HG03060 (cell line): ENCODE measurements around the gene MAST4.
A peak's percentile ranks its signal among the peaks of the same experiment; 100 is the strongest.
"Not testable (repeated sequence)": the region's sequence is repeated elsewhere in the genome, so short reads cannot be mapped to it uniquely, and the experiment has no call there.

ENCODE experiments used
- ATAC-seq: cut with Tn5 transposase; IDR thresholded peaks from one replicate; pipeline ENCODE4 v1.9.1; 2021; ENCODE audit warnings: low read depth, moderate number of reproducible peaks; ENCODE audit not compliant: unreplicated experiment

Gene MAST4

GRCh38 chr5:67163863-67164595 is 567.8 kb downstream of the MAST4 start:
- no peak for ATAC-seq

- no peak for ATAC-seq
Observed at GRCh38 chr5:67164856-67165525, 568.8 kb downstream of the MAST4 start.

- ATAC-seq: peak; percentile 66
Observed at GRCh38 chr5:67165526-67166459, 569.6 kb downstream of the MAST4 start.

GRCh38 chr5:67166460-67167285 is 570.5 kb downstream of the MAST4 start:
- no peak for ATAC-seq

GRCh38 chr5:67168069-67168468 is 571.9 kb downstream of the MAST4 start:
- no peak for ATAC-seq

GRCh38 chr5:67170767-67171166 is 574.6 kb downstream of the MAST4 start:
- no peak for ATAC-seq

GRCh38 chr5:67173351-67173750 is 577.2 kb downstream of the MAST4 start:
- not testable (repeated sequence) for ATAC-seq

GRCh38 chr5:67173959-67174358 is 577.8 kb downstream of the MAST4 start:
- ATAC-seq: no peak

- ATAC-seq: no peak
Observed at GRCh38 chr5:67176936-67177335, 580.7 kb downstream of the MAST4 start.

GRCh38 chr5:67178085-67178484 is 581.9 kb downstream of the MAST4 start:
- ATAC-seq: no peak

GRCh38 chr5:67178966-67179365 is 582.8 kb downstream of the MAST4 start:
- no peak for ATAC-seq

GRCh38 chr5:67179697-67180361 is 583.6 kb downstream of the MAST4 start:
- ATAC-seq: no peak

GRCh38 chr5:67181648-67182221 is 585.5 kb downstream of the MAST4 start:
- no peak for ATAC-seq

- no peak for ATAC-seq
Observed at GRCh38 chr5:67182301-67182790, 586.2 kb downstream of the MAST4 start.

GRCh38 chr5:67183859-67184258 is 587.7 kb downstream of the MAST4 start:
- ATAC-seq: no peak

GRCh38 chr5:67187006-67187715 is 591.0 kb downstream of the MAST4 start:
- ATAC-seq: peak; percentile 43

- ATAC-seq: no peak
Observed at GRCh38 chr5:67188274-67189078, 592.3 kb downstream of the MAST4 start.

- ATAC-seq: no peak
Observed at GRCh38 chr5:67189079-67189354, 592.8 kb downstream of the MAST4 start.
